GM12891 (cell line): ENCODE data around the gene YPEL2.

Experiments used
- POLR2A ChIP-seq: IDR thresholded peaks from 2 replicates; pipeline ENCODE4 v1.6.1; 2011; ENCODE audit warnings: low read depth, low read length, control low read depth
- POLR2AphosphoS5 ChIP-seq: IDR thresholded peaks from 2 replicates; pipeline ENCODE4 v1.6.1; 2011; ENCODE audit warnings: low read depth, low read length, control low read depth

DNA sequence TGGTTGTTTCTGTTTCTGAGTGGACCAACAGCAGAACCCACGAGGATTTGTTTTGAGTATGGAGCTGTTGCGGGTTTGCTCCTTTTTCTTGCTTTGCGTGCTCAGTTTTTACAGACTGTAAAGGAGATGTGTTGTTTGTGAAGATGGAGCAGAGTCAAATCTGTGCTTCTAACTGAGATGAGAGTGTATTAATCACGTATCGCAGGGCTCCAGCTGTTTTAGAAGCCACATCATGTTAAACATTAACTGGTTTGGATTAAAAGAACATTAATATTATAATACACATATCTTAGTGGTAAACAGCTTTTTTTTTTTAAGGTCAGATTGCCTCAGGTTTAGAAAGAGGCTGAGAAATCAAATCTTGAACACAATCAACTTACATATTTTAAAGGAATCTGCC lies 69.4 kb downstream of the YPEL2 start:
- TF ChIP-seq POLR2AphosphoS5 (no peak), POLR2A (no peak)
